Heart left ventricle (tissue), 16 donors: ENCODE measurements around the gene USP8. TPM values are rescaled to one million over a fixed set of nuclear protein-coding genes. Genes with fewer than 3 reads are reported as not detected.

Source experiments
- ATAC-seq, 4 donors: fragments of 200-7000 bp; cut with Tn5 transposase; one replicate each; pipeline ENCODE4 v1.9.1; 2020 to 2022; ENCODE audit warnings: moderate library complexity in 4 of 4, mild to moderate bottlenecking in 3 of 4, moderate number of reproducible peaks in 1 of 4
- DNase-seq, 5 donors: peaks; one replicate each; pipeline ENCODE4 v3.0.0-alpha.2; 2020
- H3K27ac ChIP-seq, 12 donors: fragments of 200-600 bp; sonication (generic) in 4 of 12; one replicate each; pipeline versions ENCODE4 v1.5.0 to v1.8.0; 2016 to 2022; ENCODE audit warnings: mild to moderate bottlenecking in 2 of 12
- H3K27me3 ChIP-seq, 9 donors: fragments of 200-600 bp; sonication (generic) in 2 of 9; one replicate each; pipeline versions ENCODE4 v1.5.1 to v1.8.0; 2016 to 2022; ENCODE audit warnings: mild to moderate bottlenecking in 3 of 9
- H3K36me3 ChIP-seq, 9 donors: fragments of 200-600 bp; sonication (generic) in 2 of 9; one replicate each; pipeline versions ENCODE4 v1.5.0 to v1.8.0; 2018 to 2022; ENCODE audit warnings: mild to moderate bottlenecking in 2 of 9
- H3K4me1 ChIP-seq, 12 donors: fragments of 200-600 bp; sonication (generic) in 4 of 12; one replicate each; pipeline versions ENCODE4 v1.5.0 to v1.8.0; 2016 to 2022; ENCODE audit warnings: mild to moderate bottlenecking in 3 of 12
- H3K4me3 ChIP-seq, 12 donors: fragments of 200-600 bp; sonication (generic) in 4 of 12; one replicate each; pipeline versions ENCODE4 v1.5.0 to v1.8.0; 2017 to 2022; ENCODE audit warnings: mild to moderate bottlenecking in 9 of 12, moderate library complexity in 4 of 12
- H3K9me3 ChIP-seq, 12 donors: fragments of 200-600 bp; sonication (generic) in 4 of 12; one replicate each; pipeline versions ENCODE4 v1.5.0 to v1.8.0; 2016 to 2022; ENCODE audit warnings: mild to moderate bottlenecking in 1 of 12
- POLR2A ChIP-seq, 2 donors: fragments of 450-650 bp; IDR thresholded peaks; one replicate each; pipeline ENCODE4 v1.6.1; 2017; ENCODE audit warnings: antibody characterized with exemption in 2 of 2, mild to moderate bottlenecking in 2 of 2, moderate library complexity in 2 of 2
- WGBS, 4 donors: extraction: QIAGEN DNeasy Blood & Tissue Kit in 2 of 4; methylation state at CpG; one replicate each; pipeline versions ENCODE4 v1.1.5 to v1.1.7; 2013 to 2018; 5-methylcytosine and 5-hydroxymethylcytosine counted together
- intact Hi-C, 10 donors: fragments of 100-400 bp; cut with DNase I; formaldehyde crosslinking; loops; one replicate each; pipeline versions ENCODE4 v1.11.1 to v1.14.2; 2022
- polyA plus RNA-seq, 2 donors: library from polyadenylated mRNA; stranded (reverse); fragments of 200-250 nt; gene quantifications; one replicate each; pipeline ENCODE4 v1.2.3, GENCODE V29; 2013
- total RNA-seq, 9 donors: library from RNA; depleted of rRNA in 2 of 9; stranded (reverse); fragments of >200 nt in 2 of 9; fragmentation: NEBNext Ultra II Directional in 3 of 9; extraction: Animal tissue kit (Norgen Biotek cat#: 25700) in 3 of 9; gene quantifications; one replicate each; pipeline versions ENCODE4 v1.1.0 to v1.2.4, GENCODE V29; 2016 to 2023
- TF ChIP-seq, protein P1 (sequence below), 12 donors: fragments of 200-600 bp; sonication (generic) in 4 of 12; IDR thresholded peaks; one replicate each; pipeline versions ENCODE4 v1.5.0 to v1.8.0; 2018 to 2022; ENCODE audit warnings: antibody characterized with exemption in 12 of 12, mild to moderate bottlenecking in 5 of 12
- donor health status: ischemic (EF 13 %, LVEDD 7.1; RV severe dilation, severe dysfunction).
- donor health status: healthy with polysubstance abuse.
- donor health status: DM: no; HTN: yes; CAD: no.
- donor health status: DM: no; HTN: no; CAD: no.
- donor health status: ischemic (EF 25% LVEDD 6.9; RV normal size, moderate dysfunction).
- donor health status: ischemic (EF 25% LVEDD 5.7; RV mildly dilated, moderate dysfunction).
- donor health status: healthy.
- donor health status: DM: yes; HTN: yes; CAD: no.
- donor health status: ischemic (EF 35%, LVEDD 5.7; RV mildly dilated, moderate dysfunction).
- donor health status: nonischemic (EF 11% LVEDD 7.7; RV severe dilation, severe dysfunction).
- donor health status: DM: yes; HTN: yes; CAD: no.
- donor health status: PGD.
- donor health status: ischemic (EF 29% LVEDD 5.4; RV normal size, mild dysfunction).
- donor health status: nonischemic (EF 23%, LVEDD 6.1; RV moderate dilation, normal function).

Gene USP8
- total and polyA plus RNA-seq, 11 donors, result 12.6 to 53.3 (median 40.8) TPM

DNA sequence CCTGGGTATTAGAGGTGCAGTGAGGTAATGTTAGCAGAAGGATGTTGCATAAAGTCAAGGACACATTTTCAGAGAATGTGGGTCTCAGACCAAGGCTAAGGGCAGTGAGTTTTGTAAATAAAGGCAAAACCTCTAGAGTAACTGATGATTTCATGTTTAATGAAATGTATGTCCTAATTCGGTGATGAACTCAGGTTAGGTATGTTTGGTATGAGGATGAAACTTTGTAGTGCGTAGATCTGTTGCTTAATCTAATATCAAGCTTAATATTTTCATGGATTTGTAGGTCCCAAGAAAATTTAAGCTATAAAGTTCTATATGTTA is 118.6 kb downstream of the USP8 start:
- TF ChIP-seq POLR2A (IDR thresholded peaks at IDR 0.05), result no peak
- TF ChIP-seq, protein P1, sequence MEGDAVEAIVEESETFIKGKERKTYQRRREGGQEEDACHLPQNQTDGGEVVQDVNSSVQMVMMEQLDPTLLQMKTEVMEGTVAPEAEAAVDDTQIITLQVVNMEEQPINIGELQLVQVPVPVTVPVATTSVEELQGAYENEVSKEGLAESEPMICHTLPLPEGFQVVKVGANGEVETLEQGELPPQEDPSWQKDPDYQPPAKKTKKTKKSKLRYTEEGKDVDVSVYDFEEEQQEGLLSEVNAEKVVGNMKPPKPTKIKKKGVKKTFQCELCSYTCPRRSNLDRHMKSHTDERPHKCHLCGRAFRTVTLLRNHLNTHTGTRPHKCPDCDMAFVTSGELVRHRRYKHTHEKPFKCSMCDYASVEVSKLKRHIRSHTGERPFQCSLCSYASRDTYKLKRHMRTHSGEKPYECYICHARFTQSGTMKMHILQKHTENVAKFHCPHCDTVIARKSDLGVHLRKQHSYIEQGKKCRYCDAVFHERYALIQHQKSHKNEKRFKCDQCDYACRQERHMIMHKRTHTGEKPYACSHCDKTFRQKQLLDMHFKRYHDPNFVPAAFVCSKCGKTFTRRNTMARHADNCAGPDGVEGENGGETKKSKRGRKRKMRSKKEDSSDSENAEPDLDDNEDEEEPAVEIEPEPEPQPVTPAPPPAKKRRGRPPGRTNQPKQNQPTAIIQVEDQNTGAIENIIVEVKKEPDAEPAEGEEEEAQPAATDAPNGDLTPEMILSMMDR (IDR thresholded peaks at IDR 0.05), result no peak
- WGBS, 4 donors, result 89 to 95% (median 92%) methylated on average over 2 of the region's 2 CpGs
- ATAC-seq (no peak), DNase-seq (no peak)
- no peaks in the 10 kb centered on the region for H3K4me1 ChIP-seq
- no peaks in the 10 kb centered on the region for H3K36me3 ChIP-seq
- H3K27me3 ChIP-seq, result no peaks in the 10 kb centered on the region
- H3K9me3 ChIP-seq, result no peaks in the 10 kb centered on the region
- no peak overlapping the region for H3K27ac ChIP-seq
- no peak overlapping the region for H3K4me3 ChIP-seq
- intact Hi-C loops, result no loop called here

DNA sequence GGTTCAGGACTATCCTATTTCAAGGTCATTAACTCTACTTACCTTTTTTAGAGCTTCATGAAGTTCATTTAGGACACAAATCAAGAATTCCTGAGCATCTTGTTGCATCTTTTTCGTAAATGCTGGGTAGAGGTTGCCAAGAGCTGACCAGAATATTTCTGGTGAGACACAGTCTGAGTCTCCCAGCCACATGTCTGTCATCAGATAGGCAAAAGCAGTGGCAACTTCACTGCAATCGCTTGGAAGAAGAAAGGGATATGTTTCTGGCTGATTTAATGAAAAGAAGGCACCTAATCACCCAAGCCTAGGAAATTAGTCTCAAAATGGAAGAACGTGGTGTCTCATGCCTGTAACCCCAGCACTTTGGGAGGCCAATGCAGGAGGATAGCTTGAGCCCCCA is 119.4 kb downstream of the USP8 start:
- Histone ChIP-seq H3K4me3 (no peak overlapping the region), H3K36me3 (no peaks in the 10 kb centered on the region), H3K27me3 (no peaks in the 10 kb centered on the region), H3K27ac (no peak overlapping the region), H3K4me1 (no peaks in the 10 kb centered on the region), H3K9me3 (no peaks in the 10 kb centered on the region)
- intact Hi-C loops, result no loop called here
- ATAC-seq, result no peak
- TF ChIP-seq, protein P1 (IDR thresholded peaks at IDR 0.05), result no peak
- TF ChIP-seq POLR2A (IDR thresholded peaks at IDR 0.05), result no peak
- WGBS, 4 donors, result 82 to 90% (median 90%) methylated on average over 3 of the region's 3 CpGs
- no peak for DNase-seq

DNA sequence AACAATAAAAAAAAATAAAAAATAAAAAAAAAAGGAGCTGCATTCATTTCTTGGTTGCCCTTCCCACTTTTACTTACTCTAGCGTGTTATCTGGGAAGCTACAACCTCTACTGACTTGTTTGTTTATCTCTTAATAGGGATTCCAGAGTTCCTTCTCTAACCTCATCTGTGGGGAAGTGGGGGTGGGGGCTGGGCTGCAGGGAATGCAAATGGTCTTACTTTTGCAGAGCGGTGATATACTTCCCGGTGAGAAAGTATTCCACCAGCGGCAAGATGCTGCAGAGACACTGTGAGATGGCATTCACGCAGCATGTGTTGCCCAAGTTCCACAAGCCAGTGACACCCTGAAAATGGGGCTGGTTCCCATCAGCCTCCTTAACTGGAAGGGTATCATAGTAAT is 120.2 kb downstream of the USP8 start:
- no peaks in the 10 kb centered on the region for H3K9me3 ChIP-seq
- H3K4me1 ChIP-seq, result no peaks in the 10 kb centered on the region
- H3K27me3 ChIP-seq, result no peaks in the 10 kb centered on the region
- H3K4me3 ChIP-seq, result no peak overlapping the region
- TF ChIP-seq POLR2A (IDR thresholded peaks at IDR 0.05), result no peak
- TF ChIP-seq, protein P1 (IDR thresholded peaks at IDR 0.05), result no peak
- H3K36me3 ChIP-seq, result no peaks in the 10 kb centered on the region
- ATAC-seq (no peak), DNase-seq (no peak)
- 45 to 73% (median 53%) methylated on average over 5 of the region's 5 CpGs for WGBS, 4 donors
- intact Hi-C loops, result no loop called here
- no peak overlapping the region for H3K27ac ChIP-seq

DNA sequence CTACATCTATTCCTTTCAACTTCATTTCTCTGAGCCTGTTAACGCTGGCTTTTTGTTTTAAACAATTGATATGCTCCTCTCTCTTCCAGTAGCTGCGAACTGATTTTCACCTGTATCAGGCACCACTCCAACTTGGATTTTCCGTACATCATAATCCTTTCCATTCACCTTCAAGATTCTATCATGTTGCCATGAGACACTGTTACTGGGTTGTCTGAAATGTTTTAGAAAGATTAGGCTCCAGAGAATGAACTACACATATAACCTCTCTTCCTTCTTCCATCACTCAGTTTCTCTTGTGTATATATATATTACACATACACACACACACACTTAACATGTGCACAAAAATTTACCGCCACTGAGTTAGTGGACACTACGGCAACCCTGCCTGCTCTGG is 122.4 kb downstream of the USP8 start, which contains the start of gene USP50:
TSS of gene USP50 (minus strand) at position 101 of the 400 bp plus-strand sequence. CDS start 141 bp downstream, outside the sequence.
- no peak for ATAC-seq
- intact Hi-C loops, result no loop called here
- H3K4me1 ChIP-seq, result no peaks in the 10 kb centered on the region
- no peaks in the 10 kb centered on the region for H3K27me3 ChIP-seq
- H3K36me3 ChIP-seq, result no peaks in the 10 kb centered on the region
- WGBS, 4 donors, result 89 to 92% (median 90%) methylated on average over 5 of the region's 5 CpGs
- no peaks in the 10 kb centered on the region for H3K9me3 ChIP-seq
- DNase-seq, result no peak
- no peak within 1 kb of the TSS for H3K4me3 ChIP-seq
- TF ChIP-seq, protein P1 (IDR thresholded peaks at IDR 0.05), result no peak
- no peak for TF ChIP-seq POLR2A (IDR thresholded peaks at IDR 0.05)
- H3K27ac ChIP-seq, result no peak within 1 kb of the TSS
